ENCODE data around the gene KIFC1.

GRCh38 chr6:33372526-33373123 lies 19.0 kb upstream of the KIFC1 start:
- no peak for TF ChIP-seq GATA3 (IDR thresholded peaks at IDR 0.05; ENCODE audit: low read depth, low read length)
- TF ChIP-seq GATA2 (IDR thresholded peaks at IDR 0.05; ENCODE audit: low read depth, low read length): peak; percentile 59; the same call in 1 of the 2 replicates

Data from SH-SY5Y (cell line).